Mucosa of rectum (tissue), 2 donors: ENCODE results near the gene KRTAP3-3.

ENCODE experiments used
- H3K27ac ChIP-seq, 2 donors: one replicate each; pipeline ENCODE4 v1.7.0; 2013; ENCODE audit warnings: inconsistent platforms in 2 of 2, low read depth in 2 of 2, low read length in 2 of 2
- H3K27me3 ChIP-seq, 2 donors: one replicate each; pipeline ENCODE4 v1.7.0; 2013; ENCODE audit warnings: low read length in 2 of 2; ENCODE audit not compliant: control insufficient read depth in 2 of 2, insufficient read depth in 2 of 2
- H3K36me3 ChIP-seq, 2 donors: one replicate each; pipeline ENCODE4 v1.7.0; 2013; ENCODE audit warnings: low read length in 2 of 2; ENCODE audit not compliant: control insufficient read depth in 2 of 2, insufficient read depth in 2 of 2
- H3K4me1 ChIP-seq, 2 donors: one replicate each; pipeline ENCODE4 v1.7.0; 2013; ENCODE audit warnings: low read length in 2 of 2, mild to moderate bottlenecking in 1 of 2; ENCODE audit not compliant: control insufficient read depth in 2 of 2, insufficient read depth in 2 of 2
- H3K4me3 ChIP-seq, 2 donors: one replicate each; pipeline ENCODE4 v1.7.0; 2013; ENCODE audit warnings: low read length in 2 of 2
- H3K9ac ChIP-seq, 2 donors: one replicate each; pipeline ENCODE4 v1.7.0; 2013; ENCODE audit warnings: low read length in 2 of 2, low read depth in 1 of 2, mild to moderate bottlenecking in 1 of 2
- H3K9me3 ChIP-seq, 2 donors: one replicate each; pipeline ENCODE4 v1.7.0; 2013; ENCODE audit warnings: low read length in 2 of 2; ENCODE audit not compliant: control insufficient read depth in 2 of 2
- donor health status: healthy.
- donor health status: Normal muscosa, but diverticular disease.

Gene KRTAP3-3

DNA sequence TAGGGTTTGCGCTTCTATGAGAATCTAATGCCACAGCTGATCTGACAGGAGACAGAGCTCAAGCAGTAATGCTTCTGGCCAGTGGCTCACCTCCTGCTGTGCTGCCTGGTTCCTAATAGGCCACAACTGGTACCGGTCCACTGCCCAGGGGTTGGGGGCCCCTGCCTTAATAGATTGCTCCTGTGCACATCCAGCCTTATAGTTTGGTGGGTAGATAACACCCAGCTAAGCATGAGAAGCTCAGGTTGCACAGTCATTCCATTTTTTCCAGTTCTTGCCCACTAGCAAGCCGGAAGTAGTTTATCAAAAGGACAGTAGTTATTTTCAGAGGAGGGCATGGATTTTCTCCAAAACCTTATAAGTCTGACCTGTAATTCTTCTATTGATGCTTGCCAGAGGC, 25.5 kb upstream of the KRTAP3-3 start:
- Histone ChIP-seq H3K4me3 (no peak overlapping the region), H3K4me1 (no peaks in the 10 kb centered on the region), H3K9me3 (no peaks in the 10 kb centered on the region), H3K9ac (no peak overlapping the region), H3K27me3 (no peaks in the 10 kb centered on the region), H3K36me3 (no peaks in the 10 kb centered on the region), H3K27ac (no peak overlapping the region)

DNA sequence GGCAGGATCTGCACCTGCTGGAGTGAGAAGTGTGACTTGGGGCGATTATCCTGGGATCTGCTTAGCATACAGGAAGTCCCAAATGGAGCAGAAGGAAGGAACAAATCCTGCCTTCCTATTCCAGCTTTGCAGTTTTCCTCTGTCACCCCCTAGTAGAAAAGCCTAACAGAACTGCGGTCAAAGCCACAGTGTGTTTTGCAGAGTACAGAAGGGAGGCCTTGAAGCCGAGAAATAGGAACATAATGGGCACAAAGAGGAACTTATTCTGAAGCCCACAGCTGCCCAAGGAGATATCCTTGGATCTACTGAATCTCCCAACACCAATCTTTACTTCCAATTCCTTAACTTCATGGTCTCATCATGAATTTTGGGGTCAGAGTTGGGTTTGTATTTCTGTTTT, 24.6 kb upstream of the KRTAP3-3 start:
- Histone ChIP-seq H3K4me1 (no peaks in the 10 kb centered on the region), H3K9me3 (no peaks in the 10 kb centered on the region), H3K4me3 (no peak overlapping the region), H3K9ac (no peak overlapping the region), H3K27me3 (no peaks in the 10 kb centered on the region), H3K27ac (no peak overlapping the region), H3K36me3 (no peaks in the 10 kb centered on the region)

DNA sequence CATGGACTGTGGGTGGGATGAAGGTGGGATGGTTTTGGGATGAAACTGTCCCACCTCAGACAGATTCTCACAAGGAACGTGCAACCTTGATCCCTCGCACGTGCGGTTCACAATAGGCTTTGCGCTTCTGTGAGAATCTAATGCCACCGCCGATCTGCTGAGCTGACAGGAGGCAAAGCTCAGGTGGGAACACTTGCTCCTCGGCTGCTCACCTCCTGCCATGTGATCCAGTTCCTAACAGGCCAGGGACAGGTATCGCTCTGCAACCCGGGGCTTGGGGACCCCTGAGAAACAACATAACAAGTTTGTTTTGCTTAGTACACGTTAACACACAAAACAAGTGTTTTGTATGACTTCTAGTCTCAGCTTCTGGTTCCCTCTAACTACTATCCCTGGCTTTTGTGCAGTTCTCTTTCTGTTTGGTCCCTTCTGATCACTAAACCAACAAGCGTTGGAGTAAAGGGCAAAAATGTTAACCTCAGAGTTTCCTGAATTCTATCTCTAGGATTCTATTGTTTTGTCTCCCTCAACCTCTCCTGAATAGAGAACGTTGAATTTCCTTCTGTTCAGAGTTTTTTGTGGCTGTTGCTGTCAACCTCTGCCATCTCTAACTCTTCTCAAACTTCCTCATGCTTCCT, 22.7 kb upstream of the KRTAP3-3 start:
- no peak overlapping the region for H3K4me3 ChIP-seq
- no peak overlapping the region for H3K9ac ChIP-seq
- H3K27me3 ChIP-seq: no peaks in the 10 kb centered on the region
- H3K27ac ChIP-seq: no peak overlapping the region
- no peaks in the 10 kb centered on the region for H3K9me3 ChIP-seq
- H3K36me3 ChIP-seq: no peaks in the 10 kb centered on the region
- H3K4me1 ChIP-seq: no peaks in the 10 kb centered on the region

DNA sequence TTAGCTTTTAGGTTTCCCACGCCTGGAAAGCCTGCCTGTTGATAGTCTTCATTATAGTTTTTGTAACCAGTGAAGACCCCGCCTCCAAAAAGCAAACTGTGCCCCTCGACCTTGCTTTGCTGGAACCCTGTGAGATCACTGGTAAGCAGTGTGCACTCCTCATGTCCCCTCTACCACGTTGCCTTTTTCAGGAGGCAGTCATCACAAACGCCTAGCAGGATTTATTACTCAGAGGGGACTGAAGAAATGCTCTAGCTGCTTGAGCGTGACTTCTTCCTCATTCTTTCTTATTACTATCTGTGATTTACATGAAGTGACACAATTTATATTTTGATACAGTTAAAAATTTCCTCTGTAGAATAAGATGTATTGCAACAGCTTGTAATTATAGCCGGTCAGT, 21.5 kb upstream of the KRTAP3-3 start:
- no peaks in the 10 kb centered on the region for H3K4me1 ChIP-seq
- no peak overlapping the region for H3K27ac ChIP-seq
- no peaks in the 10 kb centered on the region for H3K36me3 ChIP-seq
- H3K27me3 ChIP-seq: no peaks in the 10 kb centered on the region
- H3K9ac ChIP-seq: no peak overlapping the region
- no peaks in the 10 kb centered on the region for H3K9me3 ChIP-seq
- no peak overlapping the region for H3K4me3 ChIP-seq

DNA sequence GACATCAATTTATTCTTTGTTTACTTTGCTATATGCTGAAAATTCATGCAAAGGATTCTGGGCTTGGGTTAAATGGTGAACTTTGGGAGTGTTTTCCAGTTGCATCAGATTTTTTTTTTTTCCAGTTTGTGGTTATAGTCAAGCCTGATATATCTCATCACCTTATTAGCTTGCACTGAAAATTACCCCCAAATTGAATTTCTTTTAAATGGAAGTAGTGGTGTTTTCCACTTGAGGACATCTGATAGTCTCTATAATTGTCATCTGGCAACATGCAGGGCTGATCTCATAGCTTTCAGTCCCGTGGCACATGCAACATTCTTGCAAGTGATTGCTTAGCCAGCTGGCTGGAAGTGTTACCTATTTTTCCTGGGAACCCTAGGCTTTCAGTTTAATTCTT, 19.6 kb upstream of the KRTAP3-3 start:
- Histone ChIP-seq H3K36me3 (no peaks in the 10 kb centered on the region), H3K9ac (no peak overlapping the region), H3K27ac (no peak overlapping the region), H3K4me3 (no peak overlapping the region), H3K27me3 (no peaks in the 10 kb centered on the region), H3K9me3 (no peaks in the 10 kb centered on the region), H3K4me1 (no peaks in the 10 kb centered on the region)

DNA sequence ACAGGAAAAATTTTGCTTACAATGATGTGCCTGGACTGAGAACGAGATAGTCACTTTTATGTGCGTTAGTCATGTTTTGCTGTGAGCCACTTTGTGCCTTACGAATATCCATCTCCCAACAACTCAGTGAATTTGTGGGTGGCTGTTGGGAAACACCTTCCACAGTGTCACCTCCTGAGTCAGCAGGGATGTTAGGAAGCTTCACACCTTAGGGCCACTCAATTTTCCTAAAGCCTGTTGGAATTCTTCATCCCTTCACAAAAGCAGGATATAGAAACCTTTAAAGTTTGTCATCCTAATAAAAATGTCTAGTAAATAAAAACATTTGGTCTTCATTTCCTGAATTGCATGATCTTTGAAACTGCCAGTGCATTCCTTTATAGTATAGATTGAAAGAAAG, 19.2 kb upstream of the KRTAP3-3 start:
- Histone ChIP-seq H3K9ac (no peak overlapping the region), H3K4me3 (no peak overlapping the region), H3K36me3 (no peaks in the 10 kb centered on the region), H3K27ac (no peak overlapping the region), H3K27me3 (no peaks in the 10 kb centered on the region), H3K9me3 (no peaks in the 10 kb centered on the region), H3K4me1 (no peaks in the 10 kb centered on the region)

DNA sequence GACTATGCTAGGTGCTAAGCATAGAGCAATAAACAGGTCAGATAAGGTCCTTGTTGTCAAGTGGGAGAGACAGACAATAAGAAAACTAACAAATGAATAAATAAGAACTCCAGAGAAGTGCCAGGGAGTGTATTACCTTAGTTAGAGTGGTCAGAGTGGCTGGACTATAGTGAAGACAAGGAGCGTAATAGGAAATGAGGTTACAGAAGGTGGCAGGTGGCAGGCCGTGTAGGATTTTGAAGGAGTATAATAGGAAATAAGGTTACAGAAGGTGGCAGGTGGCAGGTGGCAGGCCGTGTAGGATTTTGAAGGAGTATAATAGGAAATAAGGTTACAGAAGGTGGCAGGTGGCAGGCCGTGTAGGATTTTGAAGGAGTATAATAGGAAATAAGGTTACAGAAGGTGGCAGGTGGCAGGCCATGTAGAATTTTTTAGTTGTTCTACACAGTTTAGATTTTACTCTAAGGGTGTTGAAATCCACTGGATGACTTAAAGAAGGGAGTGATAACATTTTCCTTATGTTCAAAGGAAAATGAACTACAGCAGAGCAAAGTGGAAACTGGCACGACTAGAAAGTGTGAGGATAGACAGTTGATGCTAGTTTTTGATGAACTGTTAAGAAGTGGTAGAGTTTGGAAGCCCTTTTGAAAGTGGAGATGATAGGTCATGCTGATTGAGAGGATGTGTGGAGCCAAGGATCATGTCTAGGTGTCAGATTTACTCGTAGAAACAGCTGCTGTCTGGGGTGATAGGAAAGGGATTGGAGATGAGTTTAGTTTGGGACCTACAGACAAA, 18.6 kb upstream of the KRTAP3-3 start:
- Histone ChIP-seq H3K27ac (no peak overlapping the region), H3K4me3 (no peak overlapping the region), H3K9me3 (no peaks in the 10 kb centered on the region)

DNA sequence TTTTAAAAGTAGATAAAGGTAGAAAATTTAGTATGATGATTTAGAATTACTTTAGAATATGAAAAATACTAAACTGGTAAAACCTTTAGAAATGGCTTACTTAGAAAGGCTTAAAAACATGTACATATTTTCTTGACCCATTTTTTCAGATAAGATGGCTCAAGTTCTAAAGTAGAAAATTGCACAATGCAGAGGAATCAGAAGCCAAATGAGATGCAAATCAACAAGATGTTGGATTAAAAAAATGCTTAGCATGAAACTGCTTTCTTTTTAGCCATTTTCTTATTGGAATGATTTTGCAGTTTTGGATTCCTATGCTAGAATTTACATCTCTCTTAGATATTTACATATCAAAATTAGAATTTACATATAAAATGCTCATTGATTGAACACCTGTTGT, 16.5 kb upstream of the KRTAP3-3 start:
- no peaks in the 10 kb centered on the region for H3K36me3 ChIP-seq
- H3K9me3 ChIP-seq: no peaks in the 10 kb centered on the region
- H3K9ac ChIP-seq: no peak overlapping the region
- no peak overlapping the region for H3K4me3 ChIP-seq
- H3K4me1 ChIP-seq: no peaks in the 10 kb centered on the region
- H3K27ac ChIP-seq: no peak overlapping the region
- H3K27me3 ChIP-seq: peaks cover 0 to 3% of the 10 kb centered on the region in 2 donors

More for the DNA sequence above, 18.6 kb upstream of the KRTAP3-3 start:
- H3K9ac ChIP-seq: no peak overlapping the region
- no peaks in the 10 kb centered on the region for H3K36me3 ChIP-seq
- no peaks in the 10 kb centered on the region for H3K4me1 ChIP-seq
- H3K27me3 ChIP-seq: no peaks in the 10 kb centered on the region

DNA sequence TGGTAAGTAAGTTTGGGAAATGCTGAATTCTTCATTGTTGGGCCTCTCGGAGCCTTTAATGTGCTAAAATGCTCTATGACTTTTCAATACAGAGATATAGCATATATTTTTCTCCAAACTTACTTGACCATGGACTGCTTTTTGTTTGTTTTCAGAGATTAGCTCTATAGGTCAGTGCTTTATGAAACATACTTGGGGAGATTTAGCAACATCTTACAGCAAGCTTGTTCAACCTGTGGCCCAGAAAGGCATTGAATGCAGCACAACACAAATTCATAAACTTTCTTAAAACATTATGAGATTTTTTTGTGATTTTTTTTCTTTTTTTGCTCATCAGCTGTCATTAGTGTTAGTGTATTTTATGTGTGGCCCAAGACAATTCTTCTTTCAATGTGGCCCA, 16.0 kb upstream of the KRTAP3-3 start:
- H3K27ac ChIP-seq: no peak overlapping the region
- H3K4me1 ChIP-seq: no peaks in the 10 kb centered on the region
- no peak overlapping the region for H3K4me3 ChIP-seq
- H3K36me3 ChIP-seq: no peaks in the 10 kb centered on the region
- no peaks in the 10 kb centered on the region for H3K9me3 ChIP-seq
- peaks cover 0 to 3% of the 10 kb centered on the region in 2 donors for H3K27me3 ChIP-seq
- H3K9ac ChIP-seq: no peak overlapping the region

DNA sequence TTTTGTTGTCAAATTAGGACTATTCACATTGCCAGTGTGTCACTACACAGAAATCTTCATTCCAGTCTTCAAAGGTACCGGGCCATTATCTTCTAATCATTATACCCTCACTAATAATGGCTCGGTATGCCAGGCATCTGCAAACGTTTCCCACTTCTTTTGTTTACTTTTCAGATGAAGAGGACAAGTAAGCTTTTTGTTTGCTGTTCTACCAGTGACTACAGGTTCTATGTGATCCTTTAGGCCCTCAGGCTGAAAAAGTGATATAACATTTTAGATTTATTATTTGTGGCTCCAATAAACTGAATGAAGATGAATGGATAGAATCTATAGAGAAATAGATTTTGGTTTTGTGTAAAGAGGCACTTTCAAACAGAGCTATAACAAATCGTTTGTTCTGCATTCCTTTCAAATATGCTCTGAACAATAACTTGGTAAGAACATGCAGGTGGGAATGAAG, 15.4 kb upstream of the KRTAP3-3 start:
- Histone ChIP-seq H3K4me1 (no peaks in the 10 kb centered on the region), H3K9me3 (no peaks in the 10 kb centered on the region), H3K9ac (no peak overlapping the region), H3K27ac (no peak overlapping the region), H3K4me3 (no peak overlapping the region), H3K27me3 (peaks cover 0 to 3% of the 10 kb centered on the region in 2 donors), H3K36me3 (no peaks in the 10 kb centered on the region)
